ENCODE results near the gene IL13.

DNA sequence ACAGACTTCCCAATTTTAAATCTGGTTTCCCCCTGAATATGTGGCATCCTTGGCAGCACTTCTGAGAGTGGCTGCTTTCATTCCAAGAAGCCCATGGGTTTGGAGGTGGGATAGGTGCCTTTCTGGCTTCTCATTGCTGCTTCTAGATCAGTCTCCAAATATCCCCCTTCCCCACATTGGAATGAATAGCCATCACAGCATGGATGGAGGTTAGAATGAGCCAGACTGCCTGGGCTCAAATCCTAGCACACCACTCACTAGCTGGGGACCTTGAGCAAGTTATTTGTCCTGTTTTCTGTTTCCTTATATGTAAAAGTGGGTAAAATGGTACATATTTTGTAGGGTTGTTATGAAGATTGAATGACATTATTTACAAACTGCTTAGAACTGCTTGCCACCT, 13.8 kb upstream of the IL13 start:
- TF ChIP-seq EZH2phosphoT487 (IDR thresholded peaks at IDR 0.05; ENCODE audit: borderline replicate concordance, low read depth, low read length): no peak
- TF ChIP-seq, protein P1, sequence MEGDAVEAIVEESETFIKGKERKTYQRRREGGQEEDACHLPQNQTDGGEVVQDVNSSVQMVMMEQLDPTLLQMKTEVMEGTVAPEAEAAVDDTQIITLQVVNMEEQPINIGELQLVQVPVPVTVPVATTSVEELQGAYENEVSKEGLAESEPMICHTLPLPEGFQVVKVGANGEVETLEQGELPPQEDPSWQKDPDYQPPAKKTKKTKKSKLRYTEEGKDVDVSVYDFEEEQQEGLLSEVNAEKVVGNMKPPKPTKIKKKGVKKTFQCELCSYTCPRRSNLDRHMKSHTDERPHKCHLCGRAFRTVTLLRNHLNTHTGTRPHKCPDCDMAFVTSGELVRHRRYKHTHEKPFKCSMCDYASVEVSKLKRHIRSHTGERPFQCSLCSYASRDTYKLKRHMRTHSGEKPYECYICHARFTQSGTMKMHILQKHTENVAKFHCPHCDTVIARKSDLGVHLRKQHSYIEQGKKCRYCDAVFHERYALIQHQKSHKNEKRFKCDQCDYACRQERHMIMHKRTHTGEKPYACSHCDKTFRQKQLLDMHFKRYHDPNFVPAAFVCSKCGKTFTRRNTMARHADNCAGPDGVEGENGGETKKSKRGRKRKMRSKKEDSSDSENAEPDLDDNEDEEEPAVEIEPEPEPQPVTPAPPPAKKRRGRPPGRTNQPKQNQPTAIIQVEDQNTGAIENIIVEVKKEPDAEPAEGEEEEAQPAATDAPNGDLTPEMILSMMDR (conservative IDR thresholded peaks at IDR 0.05; ENCODE audit: low read length): no peak
